ENCODE data around the gene ADH1A.
"Not testable (repeated sequence)": the region's sequence is repeated elsewhere in the genome, so short reads cannot be mapped to it uniquely, and the experiment has no call there.

ADH1A gene

GRCh38 chr4:99281261-99281660, 9.5 kb downstream of the ADH1A start:
- no peak for DNase-seq (ENCODE audit: low spot score)

- DNase-seq (ENCODE audit: low spot score) = no peak
These were observed 14.4 kb downstream of the ADH1A start for GRCh38 chr4:99276417-99276816.

GRCh38 chr4:99275885-99276284, 14.9 kb downstream of the ADH1A start:
- DNase-seq (ENCODE audit: low spot score) = no peak

- DNase-seq (ENCODE audit: low spot score) = no peak
These were observed 15.7 kb downstream of the ADH1A start for GRCh38 chr4:99275050-99275449.

- DNase-seq (ENCODE audit: low spot score) = no peak
These were observed 17.1 kb downstream of the ADH1A start for GRCh38 chr4:99273704-99274103.

- no peak for DNase-seq (ENCODE audit: low spot score)
These were observed 25.9 kb downstream of the ADH1A start for GRCh38 chr4:99264927-99265326.

- DNase-seq (ENCODE audit: low spot score) = no peak
These were observed 38.0 kb downstream of the ADH1A start for GRCh38 chr4:99252746-99253145.

GRCh38 chr4:99248714-99249113, 42.1 kb downstream of the ADH1A start:
- no peak for DNase-seq (ENCODE audit: low spot score)

GRCh38 chr4:99235955-99236354, 54.8 kb downstream of the ADH1A start:
- no peak for DNase-seq (ENCODE audit: low spot score)

- DNase-seq (ENCODE audit: low spot score) = no peak
These were observed 56.3 kb downstream of the ADH1A start for GRCh38 chr4:99234331-99235010.

- not testable (repeated sequence) for DNase-seq (ENCODE audit: low spot score)
These were observed 57.4 kb downstream of the ADH1A start for GRCh38 chr4:99233397-99233796.

GRCh38 chr4:99228706-99229105, 62.1 kb downstream of the ADH1A start:
- not testable (repeated sequence) for DNase-seq (ENCODE audit: low spot score)

- not testable (repeated sequence) for DNase-seq (ENCODE audit: low spot score)
These were observed 63.1 kb downstream of the ADH1A start for GRCh38 chr4:99227646-99228045.
